Tibial artery (tissue), 4 donors: ENCODE measurements around the gene CACNA1C.
A peak's percentile ranks its signal among the peaks of the same experiment; 100 is the strongest.

Source experiments
- DNase-seq, 2 donors: peaks; one replicate each; pipeline ENCODE4 v3.0.0-alpha.2; 2019
- H3K27ac ChIP-seq, 2 donors: fragments of 200-600 bp; sonication (generic) in 1 of 2; 1 replicate in 1 of 2; 2 replicates in 1 of 2; pipeline ENCODE4 v1.5.1; 2018 to 2019; ENCODE audit warnings: mild to moderate bottlenecking in 1 of 2
- H3K27me3 ChIP-seq, 2 donors: fragments of 200-600 bp; sonication (generic) in 1 of 2; one replicate each; pipeline versions ENCODE4 v1.5.1 to v1.6.0; 2016 to 2019
- H3K36me3 ChIP-seq, 3 donors: fragments of 200-600 bp; sonication (generic) in 2 of 3; one replicate each; pipeline ENCODE4 v1.5.1; 2016 to 2019; ENCODE audit warnings: mild to moderate bottlenecking in 2 of 3
- H3K4me1 ChIP-seq, 4 donors: fragments of 200-600 bp; sonication (generic) in 2 of 4; 1 replicate in 3 of 4; 2 replicates in 1 of 4; pipeline ENCODE4 v1.5.1; 2016 to 2019
- H3K4me3 ChIP-seq, 2 donors: fragments of 200-600 bp; sonication (generic) in 1 of 2; 1 replicate in 1 of 2; 2 replicates in 1 of 2; pipeline ENCODE4 v1.5.1; 2018 to 2019; ENCODE audit warnings: mild to moderate bottlenecking in 2 of 2
- H3K9me3 ChIP-seq, 3 donors: fragments of 200-600 bp; sonication (generic) in 1 of 3; one replicate each; pipeline ENCODE4 v1.5.1; 2016 to 2019
- intact Hi-C: fragments of 100-400 bp; cut with DNase I; formaldehyde crosslinking; loops from one replicate; pipeline ENCODE4 v1.15.0; 2023; ENCODE audit warnings: low total_unique reads
- TF ChIP-seq, protein P1 (sequence below), 2 experiments: fragments of 200-600 bp in 1 of 2; fragments of 450-650 bp in 1 of 2; IDR thresholded peaks; one replicate each; pipeline ENCODE4 v1.5.1; 2017 to 2019; ENCODE audit warnings: antibody characterized with exemption in 2 of 2, mild to moderate bottlenecking in 1 of 2, moderate library complexity in 1 of 2

Gene CACNA1C

DNA sequence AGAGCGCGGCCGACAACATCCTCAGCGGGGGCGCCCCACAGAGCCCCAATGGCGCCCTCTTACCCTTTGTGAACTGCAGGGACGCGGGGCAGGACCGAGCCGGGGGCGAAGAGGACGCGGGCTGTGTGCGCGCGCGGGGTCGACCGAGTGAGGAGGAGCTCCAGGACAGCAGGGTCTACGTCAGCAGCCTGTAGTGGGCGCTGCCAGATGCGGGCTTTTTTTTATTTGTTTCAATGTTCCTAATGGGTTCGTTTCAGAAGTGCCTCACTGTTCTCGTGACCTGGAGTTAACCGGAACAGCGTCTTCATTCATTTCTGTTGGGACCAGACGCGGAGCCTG lies 638.2 kb downstream of the CACNA1C start:
- intact Hi-C loops = no loop called here
- H3K4me3 ChIP-seq = peak overlapping the region in 1 of 2 donors; percentile 25
- TF ChIP-seq, protein P1, sequence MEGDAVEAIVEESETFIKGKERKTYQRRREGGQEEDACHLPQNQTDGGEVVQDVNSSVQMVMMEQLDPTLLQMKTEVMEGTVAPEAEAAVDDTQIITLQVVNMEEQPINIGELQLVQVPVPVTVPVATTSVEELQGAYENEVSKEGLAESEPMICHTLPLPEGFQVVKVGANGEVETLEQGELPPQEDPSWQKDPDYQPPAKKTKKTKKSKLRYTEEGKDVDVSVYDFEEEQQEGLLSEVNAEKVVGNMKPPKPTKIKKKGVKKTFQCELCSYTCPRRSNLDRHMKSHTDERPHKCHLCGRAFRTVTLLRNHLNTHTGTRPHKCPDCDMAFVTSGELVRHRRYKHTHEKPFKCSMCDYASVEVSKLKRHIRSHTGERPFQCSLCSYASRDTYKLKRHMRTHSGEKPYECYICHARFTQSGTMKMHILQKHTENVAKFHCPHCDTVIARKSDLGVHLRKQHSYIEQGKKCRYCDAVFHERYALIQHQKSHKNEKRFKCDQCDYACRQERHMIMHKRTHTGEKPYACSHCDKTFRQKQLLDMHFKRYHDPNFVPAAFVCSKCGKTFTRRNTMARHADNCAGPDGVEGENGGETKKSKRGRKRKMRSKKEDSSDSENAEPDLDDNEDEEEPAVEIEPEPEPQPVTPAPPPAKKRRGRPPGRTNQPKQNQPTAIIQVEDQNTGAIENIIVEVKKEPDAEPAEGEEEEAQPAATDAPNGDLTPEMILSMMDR (IDR thresholded peaks at IDR 0.05) = no peak
- no peaks in the 10 kb centered on the region for H3K27me3 ChIP-seq
- peaks cover 33 to 57% (median 52%) of the 10 kb centered on the region in 3 donors for H3K36me3 ChIP-seq
- DNase-seq = no peak
- no peak overlapping the region for H3K27ac ChIP-seq
- H3K9me3 ChIP-seq = no peaks in the 10 kb centered on the region
- H3K4me1 ChIP-seq = no peaks in the 10 kb centered on the region

DNA sequence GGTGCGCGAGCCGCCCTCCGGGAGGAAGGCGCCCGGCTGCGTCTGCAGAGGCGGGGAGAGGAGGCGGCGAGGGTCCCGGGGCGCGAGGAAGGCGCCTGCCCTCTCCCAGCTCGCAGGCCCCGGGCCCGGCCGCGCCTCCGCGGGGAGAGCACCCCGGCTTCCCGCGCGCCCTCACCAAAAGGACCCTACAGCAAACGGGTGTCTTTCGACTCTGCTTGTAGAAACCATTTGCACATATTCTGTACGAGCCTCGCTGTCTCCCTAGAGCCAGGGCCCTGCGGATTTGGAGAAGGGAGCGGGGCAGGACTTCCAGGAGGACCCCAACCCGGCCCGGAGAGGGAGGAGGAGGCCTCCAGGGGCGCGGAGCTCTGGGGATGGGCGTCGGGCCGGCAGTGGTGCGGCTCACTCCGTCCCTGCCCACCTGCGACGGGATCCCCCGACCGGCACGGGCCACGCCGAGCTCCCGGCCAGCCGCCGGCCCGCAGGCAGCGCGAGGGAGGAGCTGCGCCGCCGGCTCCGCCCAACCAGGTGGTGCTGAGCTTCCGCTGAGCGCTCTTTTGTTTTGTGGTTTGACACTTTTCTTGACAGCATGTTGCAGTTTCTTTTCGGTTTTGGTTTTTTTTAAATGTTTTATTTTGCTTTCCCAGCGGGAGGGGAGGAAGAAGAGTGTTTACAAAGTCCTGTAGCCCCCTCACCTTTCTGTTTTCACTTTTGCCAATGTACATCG lies 638.7 kb downstream of the CACNA1C start:
- no peak overlapping the region for H3K27ac ChIP-seq
- peaks cover 30 to 52% (median 47%) of the 10 kb centered on the region in 3 donors for H3K36me3 ChIP-seq
- H3K27me3 ChIP-seq = no peaks in the 10 kb centered on the region
- H3K4me3 ChIP-seq = peak overlapping the region in 1 of 2 donors; percentile 25
- TF ChIP-seq, protein P1 (IDR thresholded peaks at IDR 0.05) = no peak
- no peaks in the 10 kb centered on the region for H3K9me3 ChIP-seq
- DNase-seq = no peak
- intact Hi-C loops = no loop called here
- no peaks in the 10 kb centered on the region for H3K4me1 ChIP-seq

DNA sequence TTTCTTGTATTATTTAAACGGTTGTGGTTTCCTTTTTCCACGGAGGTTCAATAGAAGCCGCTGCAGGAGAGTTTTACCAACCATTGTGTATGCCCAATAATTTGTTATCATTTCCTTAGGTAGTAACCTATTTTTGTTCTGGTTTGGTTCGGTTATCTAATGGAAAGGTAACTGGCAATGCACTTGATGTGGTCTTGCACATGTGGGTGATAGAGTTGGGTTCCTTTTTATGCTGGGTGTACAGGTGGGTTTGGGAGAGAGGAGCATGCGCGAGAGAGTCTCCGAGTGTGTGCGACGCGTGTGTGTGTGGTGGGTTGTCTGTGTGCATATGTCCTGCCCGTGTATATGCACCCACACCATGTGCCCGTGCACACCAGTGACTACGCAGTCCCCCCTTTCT lies 639.3 kb downstream of the CACNA1C start:
- H3K27ac ChIP-seq = no peak overlapping the region
- no peaks in the 10 kb centered on the region for H3K4me1 ChIP-seq
- peaks cover 24 to 46% (median 42%) of the 10 kb centered on the region in 3 donors for H3K36me3 ChIP-seq
- H3K27me3 ChIP-seq = no peaks in the 10 kb centered on the region
- no peak overlapping the region for H3K4me3 ChIP-seq
- intact Hi-C loops = no loop called here
- TF ChIP-seq, protein P1 (IDR thresholded peaks at IDR 0.05) = no peak
- no peak for DNase-seq
- no peaks in the 10 kb centered on the region for H3K9me3 ChIP-seq

DNA sequence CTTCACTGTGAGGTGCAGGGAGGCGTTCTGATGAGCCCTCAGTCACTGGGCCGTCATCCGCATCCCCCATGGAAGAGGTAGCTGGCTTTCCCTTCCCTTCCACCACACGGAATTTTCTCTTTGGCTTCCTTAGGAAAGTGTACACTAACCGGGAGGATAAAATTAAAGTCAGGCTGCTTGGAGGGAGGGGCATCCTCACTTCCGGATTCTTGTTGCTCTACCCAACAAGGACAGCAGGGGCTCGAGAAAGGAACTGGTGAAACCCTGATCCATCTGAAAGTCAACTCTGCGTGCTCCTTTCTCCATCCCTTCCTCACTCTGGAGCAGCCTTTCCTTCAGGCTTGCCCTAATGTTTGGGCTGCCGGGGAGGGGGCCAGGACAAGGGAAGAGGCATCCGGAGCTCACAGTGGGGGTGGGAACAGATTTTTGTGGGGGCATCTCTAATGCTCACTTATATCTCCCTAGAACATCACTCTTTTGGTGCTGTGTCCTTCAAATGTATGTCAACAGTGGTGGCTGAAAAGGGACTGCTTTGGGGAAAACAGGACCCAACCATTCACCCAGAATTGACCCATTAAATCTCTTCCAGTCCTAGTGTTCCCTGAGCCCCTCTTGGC lies 640.6 kb downstream of the CACNA1C start:
- H3K4me1 ChIP-seq = no peaks in the 10 kb centered on the region
- TF ChIP-seq, protein P1 (IDR thresholded peaks at IDR 0.05) = peak in 1 of 2 experiments; percentile 4
- no peak overlapping the region for H3K4me3 ChIP-seq
- no peak for DNase-seq
- H3K27me3 ChIP-seq = no peaks in the 10 kb centered on the region
- H3K27ac ChIP-seq = no peak overlapping the region
- intact Hi-C loops = no loop called here
- peaks cover 12 to 33% (median 31%) of the 10 kb centered on the region in 3 donors for H3K36me3 ChIP-seq
- no peaks in the 10 kb centered on the region for H3K9me3 ChIP-seq

DNA sequence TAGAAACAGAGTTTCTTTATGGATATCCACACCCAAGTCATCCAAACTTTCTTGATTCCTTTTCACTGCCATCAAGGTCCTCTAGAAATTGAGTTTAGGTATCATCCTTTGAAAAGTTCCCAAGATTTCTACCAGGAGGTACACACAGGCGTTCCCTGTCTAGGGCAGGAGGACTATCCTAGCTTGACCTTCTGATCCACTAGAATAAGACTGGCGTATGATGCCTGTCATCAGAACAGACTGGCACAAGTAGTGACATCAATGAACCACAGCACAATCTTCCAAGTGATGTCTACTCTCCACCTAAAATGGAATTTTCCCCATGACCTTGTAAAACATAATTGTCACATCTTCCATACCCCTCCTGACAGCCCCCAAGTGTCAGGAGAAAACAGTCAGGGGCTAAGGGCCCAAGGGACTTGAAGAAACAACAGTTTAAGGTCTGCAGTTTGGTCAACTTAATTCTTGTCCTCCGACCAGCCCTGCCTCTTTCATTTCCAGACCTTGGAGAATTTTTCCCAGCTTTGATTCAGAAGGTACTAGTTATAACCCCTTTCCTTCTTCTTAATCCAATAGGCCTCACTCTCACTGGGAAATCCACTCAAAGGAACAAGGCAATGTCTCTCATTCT lies 641.3 kb downstream of the CACNA1C start:
- intact Hi-C loops = no loop called here
- Histone ChIP-seq H3K36me3 (peaks cover 5 to 26% (median 23%) of the 10 kb centered on the region in 3 donors), H3K27ac (no peak overlapping the region), H3K4me3 (no peak overlapping the region), H3K27me3 (no peaks in the 10 kb centered on the region), H3K4me1 (no peaks in the 10 kb centered on the region), H3K9me3 (no peaks in the 10 kb centered on the region)
- TF ChIP-seq, protein P1 (IDR thresholded peaks at IDR 0.05) = no peak
- DNase-seq = no peak
